Activated T-cell treated with anti-CD3 and anti-CD28 coated beads, Interleukin-2, amount 50 U/mL, for 48 hours (primary cell): ENCODE results near the gene TLCD3B.

Source experiments
- DNase-seq, 2 experiments: peaks; one replicate each; pipeline ENCODE4 v3.0.0-alpha.2; 2020

TLCD3B gene

GRCh38 chr16:29987371-29988085 is 43.5 kb downstream of the TLCD3B start:
- DNase-seq: no peak

- no peak for DNase-seq
Measured at GRCh38 chr16:29986931-29987330, 44.1 kb downstream of the TLCD3B start.

- no peak for DNase-seq
Measured at GRCh38 chr16:29986231-29986630, 44.8 kb downstream of the TLCD3B start.

GRCh38 chr16:29985271-29985811 is 45.7 kb downstream of the TLCD3B start:
- DNase-seq: no peak

GRCh38 chr16:29984764-29985147 is 46.3 kb downstream of the TLCD3B start:
- no peak for DNase-seq

- DNase-seq: no peak
Measured at GRCh38 chr16:29984137-29984763, 46.8 kb downstream of the TLCD3B start.

- DNase-seq: no peak
Measured at GRCh38 chr16:29983420-29984136, 47.5 kb downstream of the TLCD3B start.

- DNase-seq: no peak
Measured at GRCh38 chr16:29982560-29983419, 48.3 kb downstream of the TLCD3B start.

GRCh38 chr16:29978564-29979270 is 52.4 kb downstream of the TLCD3B start:
- no peak for DNase-seq

GRCh38 chr16:29978081-29978480 is 53.0 kb downstream of the TLCD3B start:
- no peak for DNase-seq

- no peak for DNase-seq
Measured at GRCh38 chr16:29977063-29977825, 53.8 kb downstream of the TLCD3B start.

GRCh38 chr16:29975811-29976511 is 55.1 kb downstream of the TLCD3B start:
- no peak for DNase-seq

- no peak for DNase-seq
Measured at GRCh38 chr16:29975134-29975538, 55.9 kb downstream of the TLCD3B start.
